AG10803 (cell line): ENCODE measurements around the gene NSUN6.

Source experiments
- DNase-seq: peaks from one replicate; pipeline ENCODE4 v3.0.0; 2010; ENCODE audit warnings: low read depth
- H3K4me3 ChIP-seq: 2 replicates; pipeline ENCODE4 v1.5.1; 2011; ENCODE audit warnings: mild to moderate bottlenecking, low read length, control low read depth
- TF ChIP-seq, protein P1 (sequence below): conservative IDR thresholded peaks from 2 replicates; pipeline ENCODE4 v1.5.1; 2011; ENCODE audit warnings: mild to moderate bottlenecking, low read length, control low read depth, inconsistent platforms

Gene NSUN6

DNA sequence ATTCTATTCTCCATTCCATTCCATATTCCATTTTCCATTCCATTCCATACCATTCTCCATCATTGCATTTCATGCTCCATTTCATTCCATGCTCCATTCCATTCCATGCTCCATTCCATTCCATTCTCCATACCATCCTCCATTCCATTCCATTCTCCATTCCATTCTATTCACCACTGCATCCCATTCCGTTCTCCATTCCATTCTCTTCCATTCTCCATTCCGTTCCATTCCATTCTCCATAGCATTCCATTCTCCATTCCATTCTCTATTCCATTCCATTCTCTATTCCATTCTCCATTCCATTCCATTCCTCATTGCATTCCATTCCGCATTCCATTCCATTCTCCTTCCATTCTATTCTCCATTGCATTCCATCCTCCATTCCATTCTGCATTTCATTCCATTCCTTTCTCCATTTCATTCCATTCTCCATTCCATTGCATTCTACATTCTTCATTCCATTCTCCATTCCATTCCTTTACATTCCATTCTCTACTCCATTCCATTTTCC is 84.0 kb downstream of the NSUN6 start:
- TF ChIP-seq, protein P1, sequence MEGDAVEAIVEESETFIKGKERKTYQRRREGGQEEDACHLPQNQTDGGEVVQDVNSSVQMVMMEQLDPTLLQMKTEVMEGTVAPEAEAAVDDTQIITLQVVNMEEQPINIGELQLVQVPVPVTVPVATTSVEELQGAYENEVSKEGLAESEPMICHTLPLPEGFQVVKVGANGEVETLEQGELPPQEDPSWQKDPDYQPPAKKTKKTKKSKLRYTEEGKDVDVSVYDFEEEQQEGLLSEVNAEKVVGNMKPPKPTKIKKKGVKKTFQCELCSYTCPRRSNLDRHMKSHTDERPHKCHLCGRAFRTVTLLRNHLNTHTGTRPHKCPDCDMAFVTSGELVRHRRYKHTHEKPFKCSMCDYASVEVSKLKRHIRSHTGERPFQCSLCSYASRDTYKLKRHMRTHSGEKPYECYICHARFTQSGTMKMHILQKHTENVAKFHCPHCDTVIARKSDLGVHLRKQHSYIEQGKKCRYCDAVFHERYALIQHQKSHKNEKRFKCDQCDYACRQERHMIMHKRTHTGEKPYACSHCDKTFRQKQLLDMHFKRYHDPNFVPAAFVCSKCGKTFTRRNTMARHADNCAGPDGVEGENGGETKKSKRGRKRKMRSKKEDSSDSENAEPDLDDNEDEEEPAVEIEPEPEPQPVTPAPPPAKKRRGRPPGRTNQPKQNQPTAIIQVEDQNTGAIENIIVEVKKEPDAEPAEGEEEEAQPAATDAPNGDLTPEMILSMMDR = no peak
- H3K4me3 ChIP-seq = no peak overlapping the region
- DNase-seq = no peak

DNA sequence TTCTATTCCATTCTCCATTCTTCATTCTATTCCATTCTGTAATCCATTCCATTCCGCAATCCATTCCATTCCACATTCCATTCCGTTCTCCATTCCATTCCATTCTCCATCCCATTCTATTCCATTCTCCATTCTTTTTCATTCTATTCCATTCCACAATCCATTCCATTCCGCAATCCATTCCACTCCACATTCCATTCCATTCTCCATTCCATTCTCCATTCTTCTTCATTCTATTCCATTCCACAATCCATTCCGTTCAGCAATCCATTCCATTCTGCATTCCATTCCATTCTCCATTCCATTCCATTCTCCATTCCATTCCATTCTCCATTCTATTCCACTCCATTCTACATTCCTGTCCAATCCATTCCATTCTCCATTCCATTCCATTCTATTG is 85.2 kb downstream of the NSUN6 start:
- DNase-seq = no peak
- TF ChIP-seq, protein P1 = no peak
- no peak overlapping the region for H3K4me3 ChIP-seq

DNA sequence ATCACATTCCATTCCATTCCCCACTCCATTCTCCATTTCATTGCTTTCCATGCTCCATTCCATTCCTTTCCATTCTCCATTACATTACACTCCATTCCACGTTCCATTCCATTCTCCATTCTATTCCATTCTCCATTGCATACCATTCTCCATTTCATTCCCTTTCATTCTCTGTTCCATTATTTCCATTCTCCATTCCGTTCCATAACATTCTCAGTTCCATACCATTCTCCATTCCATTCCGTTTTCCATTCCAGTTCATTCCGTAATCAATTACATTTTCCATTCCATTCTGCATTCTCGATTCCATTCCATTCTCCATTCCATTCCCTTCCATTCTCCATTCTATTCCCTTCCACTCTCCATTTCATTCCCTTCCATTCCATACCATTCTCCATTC is 86.4 kb downstream of the NSUN6 start:
- no peak for DNase-seq
- TF ChIP-seq, protein P1 = no peak
- no peak overlapping the region for H3K4me3 ChIP-seq

DNA sequence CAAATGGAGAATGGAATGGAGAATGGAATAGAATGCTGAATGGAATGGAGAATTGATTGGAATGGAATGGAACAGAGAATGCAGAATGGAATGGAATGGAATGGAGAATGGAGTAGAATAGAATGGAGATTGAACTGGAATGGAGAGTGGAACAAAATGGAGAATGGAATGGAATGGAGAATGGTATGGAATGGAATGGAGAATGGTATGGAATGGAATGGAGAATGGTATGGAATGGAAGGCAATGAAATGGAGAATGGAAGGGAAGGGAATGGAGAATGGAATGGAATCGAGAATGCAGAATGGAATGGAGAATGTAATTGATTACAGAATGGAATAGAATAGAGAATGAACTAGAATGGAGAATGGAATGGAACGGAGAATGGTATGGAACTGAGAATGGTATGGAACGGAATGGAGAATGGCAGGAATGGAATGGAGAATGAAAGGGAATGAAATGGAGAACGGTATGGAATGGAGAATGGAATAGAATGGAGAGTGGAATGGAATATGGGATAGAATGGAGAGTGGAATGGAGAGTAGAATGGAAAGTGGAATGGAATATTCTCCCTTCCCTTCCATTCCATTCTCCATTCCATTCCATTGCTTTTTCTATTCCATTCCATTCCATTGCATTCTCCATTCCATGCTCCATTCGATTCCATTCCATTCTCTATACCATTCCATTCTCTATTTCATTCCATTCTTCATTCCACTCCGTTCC is 88.2 kb downstream of the NSUN6 start:
- TF ChIP-seq, protein P1 = no peak
- H3K4me3 ChIP-seq = no peak overlapping the region
- no peak for DNase-seq

DNA sequence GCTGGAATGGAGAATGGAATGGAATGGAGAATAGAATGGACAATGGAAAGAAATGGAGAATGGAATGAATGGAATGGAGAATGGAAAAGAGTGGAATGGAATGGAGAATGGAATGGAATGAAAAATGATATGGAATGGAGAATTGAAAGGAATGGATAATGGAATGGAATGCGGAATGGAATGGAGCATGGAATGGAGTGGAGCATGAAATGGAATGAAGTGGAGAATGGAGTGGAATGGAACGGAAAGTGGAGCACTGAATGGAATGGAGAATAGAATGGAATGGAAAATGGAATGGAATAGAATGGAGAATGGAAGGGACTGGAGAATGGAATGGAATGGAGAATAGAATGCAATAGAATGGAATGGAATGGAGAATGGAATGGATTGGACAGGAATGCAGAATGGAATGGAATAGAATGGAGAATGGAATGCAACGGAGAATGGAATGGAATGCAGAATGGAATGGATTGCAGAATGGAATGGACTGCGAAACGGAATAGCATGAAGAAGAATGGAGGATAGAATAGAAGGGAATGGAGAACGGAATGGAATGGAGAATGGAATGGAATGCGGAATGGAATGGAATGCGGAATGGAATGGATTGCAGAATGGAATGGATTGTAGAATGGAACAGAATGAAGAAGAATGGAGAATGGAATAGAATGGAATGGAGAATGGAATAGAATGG is 89.4 kb downstream of the NSUN6 start:
- TF ChIP-seq, protein P1 = no peak
- no peak for DNase-seq

DNA sequence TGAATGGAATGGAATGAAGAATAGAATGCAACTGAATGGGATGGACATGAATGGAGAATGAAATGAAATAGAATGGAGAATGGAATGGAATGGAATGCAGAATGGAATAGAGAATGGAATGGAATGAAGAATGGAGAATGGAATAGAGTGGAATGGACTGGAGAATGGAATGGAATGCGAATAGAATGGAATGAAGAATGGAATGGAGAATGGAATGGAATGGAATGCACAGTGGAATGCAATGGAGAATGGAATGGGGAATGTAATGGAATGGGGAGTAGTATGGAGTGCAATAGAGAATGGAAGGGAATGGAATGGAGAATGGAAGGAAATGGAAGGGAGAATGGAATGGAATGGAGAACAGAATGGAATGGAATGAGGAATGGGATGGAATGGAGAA is 93.4 kb downstream of the NSUN6 start:
- H3K4me3 ChIP-seq = no peak overlapping the region
- TF ChIP-seq, protein P1 = no peak
- peak; percentile 11 for DNase-seq

More for the DNA sequence above, 89.4 kb downstream of the NSUN6 start:
- no peak overlapping the region for H3K4me3 ChIP-seq
